ENCODE measurements around the gene PDLIM3. TPM values are rescaled to one million over a fixed set of nuclear protein-coding genes. Genes with fewer than 3 reads are reported as not detected.

Gene PDLIM3
- total and polyA plus RNA-seq, 3 donors from 2014 or later = 29.8 to 66.4 (median 41.6) TPM

DNA sequence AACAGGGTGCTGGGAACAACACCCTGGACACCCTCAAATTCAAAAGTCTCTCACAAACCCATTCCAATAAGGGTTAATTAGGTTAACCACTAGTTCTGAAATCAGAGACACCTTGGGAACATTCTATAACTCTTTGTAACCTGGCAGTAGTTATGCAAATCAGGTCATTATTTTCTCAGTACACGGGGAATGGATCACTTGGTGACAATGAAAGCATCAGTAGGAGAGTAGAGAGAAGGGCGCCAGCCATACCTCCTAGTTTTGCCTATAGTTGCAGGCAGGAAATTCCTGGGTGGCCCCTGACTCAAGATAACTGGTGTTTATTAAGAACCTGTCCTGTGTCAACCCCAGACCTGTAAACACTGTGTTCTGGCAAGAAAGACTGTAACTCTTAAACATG is 66.3 kb downstream of the PDLIM3 start:
- Histone ChIP-seq H3K4me1 (no peaks in the 10 kb centered on the region), H3K27ac (no peak overlapping the region), H3K27me3 (no peaks in the 10 kb centered on the region), H3K4me3 (no peak overlapping the region), H3K9me3 (no peaks in the 10 kb centered on the region), H3K36me3 (ENCODE audit: low read depth, missing control alignments) (no peaks in the 10 kb centered on the region)
- TF ChIP-seq CTCF (IDR thresholded peaks at IDR 0.05) (no peak), POLR2A (IDR thresholded peaks at IDR 0.05) (no peak)
- WGBS, 2 donors = 85 to 88% methylated on average over 2 of the region's 2 CpGs
- DNase-seq = no peak
- intact Hi-C loops (cut with DNase I; ENCODE audit: low total_unique reads) = no loop called here

DNA sequence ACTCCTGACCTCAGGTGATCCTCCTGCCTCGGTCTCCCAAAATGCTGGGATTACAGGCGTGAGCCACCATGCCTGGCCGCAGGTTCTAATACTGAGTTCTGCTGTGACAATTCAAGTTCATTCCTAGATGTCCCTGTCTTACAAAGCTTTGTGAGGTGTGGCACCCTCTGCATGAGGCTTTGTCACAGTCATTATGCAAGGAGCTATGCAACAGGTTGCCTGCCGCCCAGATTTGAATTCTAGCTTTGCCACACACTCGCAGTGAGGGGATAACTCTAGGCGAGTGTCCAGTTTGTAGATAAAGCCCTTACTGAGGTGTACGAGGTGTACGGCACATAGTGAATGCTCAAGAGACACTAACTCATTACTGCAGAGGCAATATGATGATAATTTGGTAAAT is 67.3 kb downstream of the PDLIM3 start:
- TF ChIP-seq POLR2A (IDR thresholded peaks at IDR 0.05) = no peak
- no peak for TF ChIP-seq CTCF (IDR thresholded peaks at IDR 0.05)
- DNase-seq = no peak
- intact Hi-C loops (cut with DNase I; ENCODE audit: low total_unique reads) = no loop called here
- Histone ChIP-seq H3K27me3 (no peaks in the 10 kb centered on the region), H3K4me1 (no peaks in the 10 kb centered on the region), H3K27ac (no peak overlapping the region), H3K9me3 (no peaks in the 10 kb centered on the region), H3K36me3 (ENCODE audit: low read depth, missing control alignments) (no peaks in the 10 kb centered on the region), H3K4me3 (no peak overlapping the region)
- 81 to 87% methylated on average over 8 of the region's 8 CpGs for WGBS, 2 donors

GRCh38 chr4:185467101-185467500 is 68.2 kb downstream of the PDLIM3 start:
- Histone ChIP-seq H3K36me3 (ENCODE audit: low read depth, missing control alignments) (no peaks in the 10 kb centered on the region), H3K4me1 (no peaks in the 10 kb centered on the region), H3K9me3 (no peaks in the 10 kb centered on the region), H3K27ac (no peak overlapping the region), H3K4me3 (no peak overlapping the region), H3K27me3 (no peaks in the 10 kb centered on the region)
- DNase-seq = no peak
- no peak for TF ChIP-seq POLR2A (IDR thresholded peaks at IDR 0.05)
- no peak for TF ChIP-seq CTCF (IDR thresholded peaks at IDR 0.05)
- WGBS, 2 donors = 43 to 66% methylated on average over 4 of the region's 4 CpGs
- intact Hi-C loops (cut with DNase I; ENCODE audit: low total_unique reads) = no loop called here

DNA sequence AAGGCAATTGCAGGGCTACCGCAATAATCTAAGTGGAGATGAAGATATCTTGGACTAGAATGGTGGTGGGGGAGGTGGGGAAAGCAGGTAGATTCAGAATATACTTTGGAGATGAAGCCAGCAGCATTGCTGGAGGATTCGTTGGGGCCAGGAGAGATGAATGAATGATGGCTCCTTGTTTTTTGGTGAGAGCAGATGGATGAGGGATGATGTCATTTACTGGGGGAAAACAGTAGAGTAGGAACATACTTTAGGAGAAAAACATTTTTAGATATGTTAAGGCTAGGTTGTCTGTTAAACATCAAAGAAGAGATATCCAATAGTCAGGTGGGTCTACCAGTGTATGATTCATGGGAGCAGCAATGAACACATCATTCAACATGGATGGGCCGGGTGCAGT is 69.6 kb downstream of the PDLIM3 start:
- intact Hi-C loops (cut with DNase I; ENCODE audit: low total_unique reads) = no loop called here
- no peaks in the 10 kb centered on the region for H3K9me3 ChIP-seq
- H3K4me3 ChIP-seq = no peak overlapping the region
- WGBS, 2 donors = 91 to 97% methylated on average over 3 of the region's 3 CpGs
- H3K4me1 ChIP-seq = no peaks in the 10 kb centered on the region
- no peak overlapping the region for H3K27ac ChIP-seq
- TF ChIP-seq POLR2A (IDR thresholded peaks at IDR 0.05) = no peak
- no peak for TF ChIP-seq CTCF (IDR thresholded peaks at IDR 0.05)
- no peak for DNase-seq
- H3K27me3 ChIP-seq = no peaks in the 10 kb centered on the region
- no peaks in the 10 kb centered on the region for H3K36me3 ChIP-seq (ENCODE audit: low read depth, missing control alignments)

DNA sequence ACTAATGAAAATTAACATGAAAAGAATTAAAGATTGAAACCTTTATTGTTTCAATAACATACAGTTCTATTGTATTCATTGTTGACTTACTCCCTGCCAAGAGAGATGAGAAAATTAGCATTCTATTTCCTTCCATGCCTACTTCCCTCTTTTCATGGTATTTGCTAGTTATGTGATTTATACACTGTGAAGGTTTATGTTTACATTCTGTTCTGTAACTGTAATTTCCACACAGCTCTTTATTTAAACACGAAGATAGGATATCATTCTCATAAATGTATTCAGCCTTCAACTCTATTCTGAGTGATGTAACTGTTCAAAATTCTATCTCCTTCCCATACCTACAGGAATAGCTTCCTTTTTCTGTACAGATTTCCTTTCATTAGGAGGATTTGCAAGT is 70.4 kb downstream of the PDLIM3 start:
- 58 to 76% methylated on average over 1 of the region's 1 CpG for WGBS, 2 donors
- no peak overlapping the region for H3K27ac ChIP-seq
- intact Hi-C loops (cut with DNase I; ENCODE audit: low total_unique reads) = no loop called here
- H3K27me3 ChIP-seq = no peaks in the 10 kb centered on the region
- no peaks in the 10 kb centered on the region for H3K9me3 ChIP-seq
- H3K36me3 ChIP-seq (ENCODE audit: low read depth, missing control alignments) = no peaks in the 10 kb centered on the region
- H3K4me1 ChIP-seq = no peaks in the 10 kb centered on the region
- no peak overlapping the region for H3K4me3 ChIP-seq
- DNase-seq = no peak
- TF ChIP-seq CTCF (IDR thresholded peaks at IDR 0.05) (no peak), POLR2A (IDR thresholded peaks at IDR 0.05) (no peak)

Data from testis (tissue), 3 donors.